Measurements from ENCODE around the gene DRD4.
"Not testable (repeated sequence)": the region's sequence is repeated elsewhere in the genome, so short reads cannot be mapped to it uniquely, and the experiment has no call there.

The DRD4 gene

GRCh38 chr11:653837-654236 is 16.8 kb downstream of the DRD4 start:
- Mint-ChIP-seq H3K27me3 (no peaks in the 10 kb centered on the region), H3K4me3 (no peak overlapping the region), H3K36me3 (ENCODE audit: low read depth) (peaks cover 82% of the 10 kb centered on the region), H3K27ac (peak overlapping the region; percentile 69), H3K4me1 (ENCODE audit: low read depth) (peaks cover 13% of the 10 kb centered on the region), H3K9me3 (no peaks in the 10 kb centered on the region)
- intact Hi-C loops (cut with micrococcal nuclease): no loop called here

DNA sequence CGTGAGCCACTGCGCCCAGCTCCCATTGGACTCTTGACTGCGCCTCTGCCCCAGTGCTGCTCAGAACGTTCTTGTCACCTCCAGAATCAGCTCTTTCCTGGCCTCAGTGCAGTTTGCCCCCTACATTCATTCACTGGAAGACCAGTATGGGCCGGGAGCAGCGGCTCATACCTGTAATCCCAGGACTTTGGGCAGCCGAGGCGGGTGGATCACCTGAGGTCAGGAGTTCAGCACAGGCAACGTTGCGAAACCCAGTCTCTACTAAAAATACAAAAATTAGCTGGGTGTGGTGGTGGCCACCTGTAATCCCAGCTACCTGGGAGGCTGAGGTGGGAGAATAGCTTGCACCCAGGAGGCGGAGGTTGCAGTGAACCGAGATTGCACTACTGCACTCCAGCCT is 17.4 kb downstream of the DRD4 start:
- Mint-ChIP-seq H3K4me1 (ENCODE audit: low read depth) (peaks cover 13% of the 10 kb centered on the region), H3K36me3 (ENCODE audit: low read depth) (peaks cover 82% of the 10 kb centered on the region)
- intact Hi-C loops (cut with micrococcal nuclease); H3K27me3 Mint-ChIP-seq; H3K4me3 Mint-ChIP-seq; H3K9me3 Mint-ChIP-seq; H3K27ac Mint-ChIP-seq: not testable (repeated sequence)

GRCh38 chr11:655036-655726 is 18.1 kb downstream of the DRD4 start:
- Mint-ChIP-seq H3K27ac (no peak overlapping the region), H3K4me1 (ENCODE audit: low read depth) (peaks cover 13% of the 10 kb centered on the region), H3K9me3 (no peaks in the 10 kb centered on the region), H3K36me3 (ENCODE audit: low read depth) (peaks cover 82% of the 10 kb centered on the region), H3K27me3 (no peaks in the 10 kb centered on the region), H3K4me3 (no peak overlapping the region)
- intact Hi-C loops (cut with micrococcal nuclease): no loop called here

DNA sequence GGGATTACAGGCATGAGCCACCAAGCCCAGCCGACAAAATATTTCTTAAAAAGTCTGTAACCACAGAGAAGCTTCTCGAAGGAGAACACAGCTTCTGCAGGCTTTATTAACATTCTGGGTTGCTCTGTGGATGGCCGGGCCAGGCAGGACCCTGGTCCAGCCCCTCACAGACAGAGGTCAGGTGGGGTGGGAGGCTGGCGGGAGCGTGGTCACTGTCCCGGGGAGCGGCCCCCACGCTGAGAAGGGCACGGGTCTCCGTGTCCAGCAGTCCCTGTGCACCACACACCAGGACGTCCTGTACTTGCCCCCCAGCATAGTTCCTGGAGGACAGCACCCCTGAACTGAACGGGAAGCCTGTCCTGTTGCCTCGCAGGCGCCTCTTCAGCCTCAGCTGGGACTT is 19.4 kb downstream of the DRD4 start:
- no peak overlapping the region for H3K4me3 Mint-ChIP-seq
- intact Hi-C loops (cut with micrococcal nuclease): no loop called here
- peaks cover 77% of the 10 kb centered on the region for H3K36me3 Mint-ChIP-seq (ENCODE audit: low read depth)
- peaks cover 13% of the 10 kb centered on the region for H3K4me1 Mint-ChIP-seq (ENCODE audit: low read depth)
- H3K27ac Mint-ChIP-seq: no peak overlapping the region
- no peaks in the 10 kb centered on the region for H3K9me3 Mint-ChIP-seq
- no peaks in the 10 kb centered on the region for H3K27me3 Mint-ChIP-seq

GRCh38 chr11:656866-657265 is 19.8 kb downstream of the DRD4 start:
- intact Hi-C loops (cut with micrococcal nuclease): no loop called here
- peaks cover 17% of the 10 kb centered on the region for H3K4me1 Mint-ChIP-seq (ENCODE audit: low read depth)
- H3K27me3 Mint-ChIP-seq: no peaks in the 10 kb centered on the region
- H3K27ac Mint-ChIP-seq: no peak overlapping the region
- no peak overlapping the region for H3K4me3 Mint-ChIP-seq
- peaks cover 77% of the 10 kb centered on the region for H3K36me3 Mint-ChIP-seq (ENCODE audit: low read depth)
- no peaks in the 10 kb centered on the region for H3K9me3 Mint-ChIP-seq

DNA sequence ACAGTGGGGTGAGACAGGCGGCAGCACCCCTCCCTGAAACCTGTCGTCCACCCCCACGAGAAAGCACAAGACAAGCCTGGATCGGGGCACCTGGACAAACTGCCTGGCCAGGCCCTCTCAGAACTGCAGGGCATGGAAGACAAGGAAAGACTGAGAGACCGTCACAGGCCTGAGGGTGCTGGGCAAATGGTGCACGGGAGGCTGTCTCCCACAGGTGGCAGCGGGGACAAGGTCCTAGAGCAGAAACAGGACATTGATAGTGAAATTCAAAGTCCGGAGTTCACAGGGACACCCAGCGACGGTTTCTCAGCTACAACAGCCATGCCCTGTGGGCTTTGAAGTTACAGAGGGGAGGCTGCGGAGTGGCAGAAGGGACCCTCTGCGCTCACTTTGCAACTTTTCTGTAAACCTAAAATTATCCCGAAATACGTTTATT is 20.6 kb downstream of the DRD4 start:
- no peaks in the 10 kb centered on the region for H3K9me3 Mint-ChIP-seq
- H3K36me3 Mint-ChIP-seq (ENCODE audit: low read depth): peaks cover 80% of the 10 kb centered on the region
- no peak overlapping the region for H3K4me3 Mint-ChIP-seq
- no peaks in the 10 kb centered on the region for H3K27me3 Mint-ChIP-seq
- H3K27ac Mint-ChIP-seq: no peak overlapping the region
- intact Hi-C loops (cut with micrococcal nuclease): no loop called here
- peaks cover 19% of the 10 kb centered on the region for H3K4me1 Mint-ChIP-seq (ENCODE audit: low read depth)

DNA sequence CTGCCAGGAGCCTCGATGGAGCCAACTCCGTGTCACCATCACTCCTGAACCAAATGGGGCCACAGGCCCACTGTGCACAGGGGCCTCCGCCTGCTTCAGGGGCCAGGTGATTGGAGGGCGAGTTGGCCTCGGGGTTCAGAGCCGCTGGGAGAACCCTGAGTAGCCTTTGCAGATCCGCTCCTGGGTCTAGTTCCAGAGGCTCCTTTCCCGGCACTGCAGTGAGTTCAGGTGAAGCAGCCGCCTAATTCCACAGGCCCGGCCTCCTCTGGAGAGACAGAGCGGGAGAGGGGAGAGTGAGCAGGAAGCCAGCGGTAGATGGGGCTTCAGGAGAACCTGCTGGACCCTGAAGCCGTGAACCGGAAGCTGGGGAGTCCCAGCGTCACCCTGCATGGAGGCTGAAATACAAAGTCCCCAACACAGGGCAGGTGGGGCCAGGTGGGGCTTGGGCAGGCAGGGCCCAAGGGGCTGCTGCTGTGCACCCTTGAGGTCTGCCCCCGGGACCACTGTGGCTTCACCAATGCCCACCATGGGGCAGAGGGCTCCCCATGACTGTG is 22.5 kb downstream of the DRD4 start:
- Mint-ChIP-seq H3K36me3 (ENCODE audit: low read depth) (peaks cover 90% of the 10 kb centered on the region), H3K27ac (no peak overlapping the region), H3K9me3 (no peaks in the 10 kb centered on the region), H3K27me3 (no peaks in the 10 kb centered on the region), H3K4me1 (ENCODE audit: low read depth) (peaks cover 16% of the 10 kb centered on the region), H3K4me3 (no peak overlapping the region)
- intact Hi-C loops (cut with micrococcal nuclease): no loop called here

DNA sequence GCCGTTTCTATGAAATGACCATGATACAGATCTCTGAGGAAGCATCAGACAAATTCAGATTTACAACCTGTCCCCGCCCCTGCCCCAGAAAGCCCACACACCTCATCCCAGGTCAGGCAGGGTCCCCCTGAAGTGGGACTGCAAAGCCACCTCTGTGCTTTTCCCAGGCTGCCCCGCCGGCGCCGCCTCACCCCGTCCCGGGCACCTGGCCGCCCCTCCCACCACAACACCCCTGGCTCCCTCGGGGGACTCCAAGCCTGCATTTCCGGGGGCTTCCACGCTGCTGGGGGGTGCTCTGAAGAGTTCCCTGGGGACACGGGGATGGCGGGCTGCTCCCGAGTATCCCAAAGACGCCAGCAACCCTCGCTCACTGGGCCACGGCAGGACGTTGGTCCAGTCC is 23.2 kb downstream of the DRD4 start:
- Mint-ChIP-seq H3K4me1 (ENCODE audit: low read depth) (peaks cover 16% of the 10 kb centered on the region), H3K4me3 (no peak overlapping the region), H3K9me3 (no peaks in the 10 kb centered on the region), H3K36me3 (ENCODE audit: low read depth) (peaks cover 85% of the 10 kb centered on the region), H3K27me3 (no peaks in the 10 kb centered on the region), H3K27ac (no peak overlapping the region)
- intact Hi-C loops (cut with micrococcal nuclease): no loop called here

GRCh38 chr11:660681-661444 is 23.8 kb downstream of the DRD4 start:
- H3K4me1 Mint-ChIP-seq (ENCODE audit: low read depth): peaks cover 20% of the 10 kb centered on the region
- intact Hi-C loops (cut with micrococcal nuclease): no loop called here

DNA sequence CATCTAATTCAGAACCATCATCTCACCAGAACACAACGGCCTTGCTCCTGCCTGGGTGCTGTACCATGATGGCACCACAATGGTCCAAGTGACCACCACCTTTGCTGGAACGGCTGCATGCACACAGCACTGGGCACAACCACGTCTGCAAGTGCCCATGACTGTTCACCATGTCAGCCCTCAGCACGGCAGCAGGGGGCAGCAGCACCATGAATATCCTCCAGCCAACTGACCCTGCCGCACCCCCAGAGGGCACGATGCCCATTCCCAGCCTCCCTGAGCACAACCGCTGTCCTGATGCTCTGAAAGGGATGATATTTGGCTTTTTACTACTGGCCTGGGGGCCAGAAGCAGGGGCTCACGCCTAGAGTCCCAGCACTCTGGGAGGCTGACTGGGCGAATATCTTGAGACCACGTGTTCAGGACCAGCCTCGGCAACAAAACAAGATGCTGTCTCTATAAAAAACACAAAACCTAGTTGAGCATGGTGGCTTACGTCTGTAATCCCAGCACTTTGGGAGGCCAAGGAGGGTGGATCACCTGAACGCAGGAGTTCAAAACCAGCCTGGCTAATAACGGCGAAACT is 25.7 kb downstream of the DRD4 start:
- intact Hi-C loops (cut with micrococcal nuclease): loop anchor here (1.0 kb wide), 1 partner anchor 61 kb away; no protein-coding TSS in a partner anchor
- Mint-ChIP-seq H3K36me3 (ENCODE audit: low read depth) (peaks cover 84% of the 10 kb centered on the region), H3K27me3 (no peaks in the 10 kb centered on the region), H3K27ac (no peak overlapping the region), H3K4me3 (no peak overlapping the region), H3K4me1 (ENCODE audit: low read depth) (peaks cover 27% of the 10 kb centered on the region), H3K9me3 (no peaks in the 10 kb centered on the region)

More at GRCh38 chr11:660681-661444, 23.8 kb downstream of the DRD4 start:
- no peak overlapping the region for H3K4me3 Mint-ChIP-seq
- H3K36me3 Mint-ChIP-seq (ENCODE audit: low read depth): peaks cover 88% of the 10 kb centered on the region
- H3K27me3 Mint-ChIP-seq: no peaks in the 10 kb centered on the region
- no peak overlapping the region for H3K27ac Mint-ChIP-seq
- no peaks in the 10 kb centered on the region for H3K9me3 Mint-ChIP-seq

DNA sequence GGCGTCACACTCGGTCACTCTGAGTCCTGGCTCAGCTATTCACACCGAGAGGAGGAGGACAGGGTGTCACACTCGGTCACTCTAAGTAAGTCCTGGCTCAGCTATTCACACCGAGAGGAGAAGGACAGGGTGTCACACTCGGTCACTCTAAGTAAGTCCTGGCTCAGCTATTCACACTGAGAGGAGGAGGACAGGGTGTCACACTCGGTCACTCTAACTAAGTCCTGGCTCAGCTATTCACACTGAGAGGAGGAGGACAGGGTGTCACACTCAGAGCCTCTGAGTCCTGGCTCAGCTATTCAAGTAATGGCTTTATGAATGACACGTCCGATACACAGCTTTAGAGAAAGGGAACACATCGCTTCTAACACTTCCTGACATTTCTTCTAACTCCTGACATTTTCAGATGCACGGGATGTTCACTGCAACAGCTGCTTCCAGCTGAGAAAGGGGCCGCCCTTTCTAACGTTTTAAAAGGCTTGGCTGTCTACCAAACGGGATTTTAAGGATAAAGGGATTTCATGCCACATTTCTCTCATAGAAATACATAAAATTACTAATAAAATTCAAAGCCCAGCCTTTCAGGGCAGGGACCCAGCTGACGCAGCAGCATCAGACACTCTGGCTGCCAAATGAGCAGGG is 28.1 kb downstream of the DRD4 start:
- H3K9me3 Mint-ChIP-seq: no peaks in the 10 kb centered on the region
- H3K36me3 Mint-ChIP-seq (ENCODE audit: low read depth): peaks cover 67% of the 10 kb centered on the region
- intact Hi-C loops (cut with micrococcal nuclease): no loop called here
- H3K4me3 Mint-ChIP-seq: no peak overlapping the region
- H3K27ac Mint-ChIP-seq: no peak overlapping the region
- H3K27me3 Mint-ChIP-seq: no peaks in the 10 kb centered on the region
- peaks cover 27% of the 10 kb centered on the region for H3K4me1 Mint-ChIP-seq (ENCODE audit: low read depth)

GRCh38 chr11:665704-666281 is 28.7 kb downstream of the DRD4 start:
- peaks cover 61% of the 10 kb centered on the region for H3K36me3 Mint-ChIP-seq (ENCODE audit: low read depth)
- peak overlapping the region; percentile 42 for H3K27ac Mint-ChIP-seq
- H3K27me3 Mint-ChIP-seq: no peaks in the 10 kb centered on the region
- H3K4me1 Mint-ChIP-seq (ENCODE audit: low read depth): peaks cover 27% of the 10 kb centered on the region
- no peaks in the 10 kb centered on the region for H3K9me3 Mint-ChIP-seq
- no peak overlapping the region for H3K4me3 Mint-ChIP-seq
- intact Hi-C loops (cut with micrococcal nuclease): no loop called here

DNA sequence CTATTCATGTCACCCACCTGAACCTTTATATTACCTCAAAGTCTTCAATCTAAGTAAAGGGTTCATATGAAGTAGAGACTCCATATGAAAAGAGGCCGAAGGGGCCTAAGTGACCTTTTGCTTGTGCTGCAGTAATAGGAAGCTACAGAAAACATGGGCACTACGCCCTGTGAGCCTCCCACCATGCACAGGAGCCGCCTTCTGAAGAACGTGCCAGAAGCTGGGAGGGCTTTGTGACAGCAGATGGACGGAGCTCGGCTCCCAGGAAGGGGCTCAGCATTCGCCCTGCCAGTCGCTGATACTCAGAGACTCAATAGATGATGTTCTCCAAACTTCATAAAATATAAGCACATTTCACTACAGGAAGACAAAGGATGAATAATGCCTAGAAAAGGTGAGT is 36.8 kb downstream of the DRD4 start:
- H3K9me3 Mint-ChIP-seq: no peaks in the 10 kb centered on the region

More for the DNA sequence above, 36.8 kb downstream of the DRD4 start:
- no peak overlapping the region for H3K4me3 Mint-ChIP-seq
- H3K27me3 Mint-ChIP-seq: no peaks in the 10 kb centered on the region
- H3K36me3 Mint-ChIP-seq (ENCODE audit: low read depth): peaks cover 71% of the 10 kb centered on the region
- intact Hi-C loops (cut with micrococcal nuclease): no loop called here
- H3K27ac Mint-ChIP-seq: no peak overlapping the region
- H3K4me1 Mint-ChIP-seq (ENCODE audit: low read depth): no peaks in the 10 kb centered on the region

All from dendritic cell treated with granulocyte-macrophage colony-stimulating factor and Interleukin-4, amounts not matched to agents 40 ng/mL and 50 ng/mL, for 4 days (primary cell).